ENCODE results near the gene SKIL.
"Not testable (repeated sequence)": the region's sequence is repeated elsewhere in the genome, so short reads cannot be mapped to it uniquely, and the experiment has no call there.

Gene SKIL

GRCh38 chr3:170324962-170325361, 32.6 kb upstream of the SKIL start:
- Histone ChIP-seq H3K9ac (ENCODE audit: insufficient read length) (no peak overlapping the region), H3K27ac (no peak overlapping the region), H3K36me3 (ENCODE audit: insufficient read depth, low read length) (no peaks in the 10 kb centered on the region), H3K4me3 (no peak overlapping the region), H3K9me3 (ENCODE audit: low read depth, low read length) (no peaks in the 10 kb centered on the region)
- TF ChIP-seq FOXP2 (optimal IDR thresholded peaks at IDR 0.05; ENCODE audit: control extremely low read depth, extremely low read length, insufficient read depth) = no peak
- TF ChIP-seq POLR2AphosphoS5 (IDR thresholded peaks at IDR 0.05; ENCODE audit: borderline replicate concordance, low read depth, low read length) = no peak
- TF ChIP-seq EZH2 (IDR thresholded peaks at IDR 0.05) = no peak
- DNase-seq (ENCODE audit: low read depth, low spot score) = no peak

DNA sequence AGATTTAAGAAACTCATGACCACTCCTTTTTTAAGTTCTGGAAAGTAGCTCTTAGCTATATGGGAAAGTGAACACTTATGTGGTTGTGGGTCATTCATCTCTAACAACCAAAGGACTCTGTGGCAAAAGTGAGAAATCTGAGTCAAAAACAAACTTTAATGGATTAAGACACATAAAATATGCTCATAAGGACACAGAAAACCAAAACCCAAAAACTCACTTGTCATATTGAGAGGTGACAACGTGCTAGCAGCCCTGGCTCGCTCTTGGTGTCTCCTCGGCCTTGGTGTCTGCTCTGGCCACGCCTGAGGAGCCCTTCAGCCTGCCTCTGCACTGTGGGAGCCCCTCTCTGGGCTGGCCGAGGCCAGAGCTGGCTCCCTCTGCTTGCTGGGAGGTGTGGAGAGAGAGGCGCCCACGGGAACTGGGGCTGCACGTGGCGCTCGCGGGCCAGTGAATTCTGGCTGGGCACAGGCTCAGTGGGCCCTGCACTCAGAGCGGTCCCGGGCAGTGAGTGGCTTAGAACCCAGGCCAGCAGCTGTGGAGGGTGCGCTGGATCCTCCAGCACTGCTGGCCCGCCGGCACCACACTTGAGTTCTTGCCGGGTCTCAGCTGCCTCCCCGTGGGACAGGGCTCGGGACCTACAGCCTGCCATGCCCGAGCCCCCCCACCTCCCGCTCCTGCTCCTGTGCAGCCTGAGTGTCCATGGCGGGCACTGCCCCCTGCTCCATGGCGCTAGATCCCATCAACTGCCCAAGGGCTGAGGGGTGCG, 30.3 kb upstream of the SKIL start:
- no peak for TF ChIP-seq POLR2AphosphoS5 (IDR thresholded peaks at IDR 0.05; ENCODE audit: borderline replicate concordance, low read depth, low read length)
- TF ChIP-seq EZH2 (IDR thresholded peaks at IDR 0.05) = no peak
- no peak for TF ChIP-seq FOXP2 (optimal IDR thresholded peaks at IDR 0.05; ENCODE audit: control extremely low read depth, extremely low read length, insufficient read depth)
- Histone ChIP-seq H3K9ac (ENCODE audit: insufficient read length) (no peak overlapping the region), H3K9me3 (ENCODE audit: low read depth, low read length) (no peaks in the 10 kb centered on the region), H3K36me3 (ENCODE audit: insufficient read depth, low read length) (no peaks in the 10 kb centered on the region), H3K4me3 (no peak overlapping the region), H3K27ac (no peak overlapping the region)
- DNase-seq (ENCODE audit: low read depth, low spot score) = no peak

- H3K4me3 ChIP-seq; DNase-seq (ENCODE audit: low read depth, low spot score); H3K36me3 ChIP-seq (ENCODE audit: insufficient read depth, low read length); H3K27ac ChIP-seq; H3K9me3 ChIP-seq (ENCODE audit: low read depth, low read length); H3K9ac ChIP-seq (ENCODE audit: insufficient read length): not testable (repeated sequence)
These were observed 29.5 kb upstream of the SKIL start for GRCh38 chr3:170327868-170328548.

- no peak overlapping the region for H3K27ac ChIP-seq
- no peaks in the 10 kb centered on the region for H3K36me3 ChIP-seq (ENCODE audit: insufficient read depth, low read length)
- no peak overlapping the region for H3K4me3 ChIP-seq
- TF ChIP-seq POLR2AphosphoS5 (IDR thresholded peaks at IDR 0.05; ENCODE audit: borderline replicate concordance, low read depth, low read length) (no peak), EZH2 (IDR thresholded peaks at IDR 0.05) (no peak), FOXP2 (optimal IDR thresholded peaks at IDR 0.05; ENCODE audit: control extremely low read depth, extremely low read length, insufficient read depth) (no peak)
- H3K9ac ChIP-seq (ENCODE audit: insufficient read length) = no peak overlapping the region
- no peak for DNase-seq (ENCODE audit: low read depth, low spot score)
- peaks cover 1% of the 10 kb centered on the region; the same call in 1 of the 2 replicates for H3K9me3 ChIP-seq (ENCODE audit: low read depth, low read length)
These were observed 27.1 kb upstream of the SKIL start for GRCh38 chr3:170330366-170330765.

DNA sequence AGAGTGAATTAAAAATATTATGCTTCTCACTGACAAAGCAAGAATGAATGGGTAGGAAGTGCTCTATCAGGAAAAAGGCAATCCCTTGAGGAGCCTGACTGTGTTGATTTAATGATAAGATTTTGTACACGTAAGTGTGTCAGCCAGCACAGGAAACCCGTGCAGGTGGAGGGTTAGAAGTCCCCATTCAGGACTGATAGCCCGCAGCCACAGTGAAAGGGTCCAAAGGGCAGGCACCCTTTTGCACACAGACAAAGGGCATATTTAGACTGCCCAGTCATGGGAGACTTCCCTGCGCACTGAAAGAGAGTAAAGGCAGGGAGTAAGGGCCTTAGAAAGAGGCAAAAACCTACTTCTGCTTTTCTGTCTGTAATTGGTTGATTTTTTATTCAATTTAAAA, 26.4 kb upstream of the SKIL start:
- DNase-seq (ENCODE audit: low read depth, low spot score) = no peak
- H3K9me3 ChIP-seq (ENCODE audit: low read depth, low read length) = peaks cover 3% of the 10 kb centered on the region; the same call in 1 of the 2 replicates
- no peak overlapping the region for H3K27ac ChIP-seq
- H3K4me3 ChIP-seq = no peak overlapping the region
- TF ChIP-seq EZH2 (IDR thresholded peaks at IDR 0.05) = no peak
- no peak for TF ChIP-seq FOXP2 (optimal IDR thresholded peaks at IDR 0.05; ENCODE audit: control extremely low read depth, extremely low read length, insufficient read depth)
- no peak for TF ChIP-seq POLR2AphosphoS5 (IDR thresholded peaks at IDR 0.05; ENCODE audit: borderline replicate concordance, low read depth, low read length)
- H3K9ac ChIP-seq (ENCODE audit: insufficient read length) = no peak overlapping the region
- H3K36me3 ChIP-seq (ENCODE audit: insufficient read depth, low read length) = no peaks in the 10 kb centered on the region

DNA sequence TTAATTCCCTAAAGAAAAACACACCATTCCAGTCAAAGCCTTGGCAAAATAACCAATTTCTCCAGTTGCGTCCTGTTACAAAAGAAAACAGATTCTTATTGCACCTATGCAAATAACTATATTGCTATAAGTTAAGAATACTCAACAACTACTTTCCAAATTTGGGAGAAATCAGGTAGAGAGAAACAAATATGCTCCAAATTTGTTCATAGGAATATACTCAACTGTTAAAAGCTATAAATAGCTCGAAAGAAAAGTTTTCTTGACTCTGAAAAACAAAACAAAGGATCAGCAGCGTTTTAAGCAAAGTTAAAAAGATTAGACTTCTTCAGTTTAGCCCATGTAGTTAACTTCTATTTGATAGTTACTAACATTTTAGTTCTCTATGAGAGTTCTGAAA, 20.1 kb upstream of the SKIL start:
- Histone ChIP-seq H3K36me3 (ENCODE audit: insufficient read depth, low read length) (no peaks in the 10 kb centered on the region), H3K4me3 (no peak overlapping the region)
- no peak for DNase-seq (ENCODE audit: low read depth, low spot score)

DNA sequence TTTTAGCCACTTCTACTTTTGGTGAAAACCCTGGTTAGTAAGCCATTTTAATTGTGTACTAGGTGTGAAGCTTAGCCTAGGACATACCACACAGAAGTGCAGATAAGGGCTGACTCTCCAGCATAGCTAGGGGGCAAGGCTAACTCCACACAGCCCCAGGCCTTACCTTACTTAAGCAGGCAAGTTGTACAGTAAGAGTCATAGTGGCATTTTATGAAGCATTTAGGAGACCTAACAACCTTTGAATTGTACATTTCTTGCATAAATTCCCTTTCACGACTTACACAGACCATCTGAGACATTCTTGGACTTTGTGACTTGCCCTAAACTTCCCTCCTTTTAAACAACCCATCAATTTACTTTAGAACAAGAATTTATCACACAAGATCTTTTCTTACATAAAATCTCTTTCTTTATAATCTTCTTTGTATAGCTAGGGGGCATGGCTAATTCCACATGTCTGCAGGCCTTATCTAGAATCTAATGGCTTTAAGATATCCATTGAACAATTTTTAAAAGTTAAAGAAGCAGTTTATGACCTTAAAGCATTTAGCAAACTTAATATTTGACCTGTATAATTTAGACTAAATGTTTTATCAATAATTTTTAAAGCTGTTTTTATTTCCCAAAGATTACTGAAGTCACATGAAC, 18.7 kb upstream of the SKIL start:
- no peak for DNase-seq (ENCODE audit: low read depth, low spot score)
- TF ChIP-seq FOXP2 (optimal IDR thresholded peaks at IDR 0.05; ENCODE audit: control extremely low read depth, extremely low read length, insufficient read depth) (no peak), POLR2AphosphoS5 (IDR thresholded peaks at IDR 0.05; ENCODE audit: borderline replicate concordance, low read depth, low read length) (no peak), EZH2 (IDR thresholded peaks at IDR 0.05) (no peak)
- no peak overlapping the region for H3K9ac ChIP-seq (ENCODE audit: insufficient read length)
- peaks cover 3% of the 10 kb centered on the region; the same call in 1 of the 2 replicates for H3K9me3 ChIP-seq (ENCODE audit: low read depth, low read length)
- no peaks in the 10 kb centered on the region for H3K36me3 ChIP-seq (ENCODE audit: insufficient read depth, low read length)
- no peak overlapping the region for H3K27ac ChIP-seq
- H3K4me3 ChIP-seq = no peak overlapping the region

More for the DNA sequence above, 20.1 kb upstream of the SKIL start:
- Histone ChIP-seq H3K9me3 (ENCODE audit: low read depth, low read length) (peaks cover 3% of the 10 kb centered on the region; the same call in 1 of the 2 replicates), H3K9ac (ENCODE audit: insufficient read length) (no peak overlapping the region), H3K27ac (no peak overlapping the region)
- TF ChIP-seq POLR2AphosphoS5 (IDR thresholded peaks at IDR 0.05; ENCODE audit: borderline replicate concordance, low read depth, low read length) (no peak), EZH2 (IDR thresholded peaks at IDR 0.05) (no peak), FOXP2 (optimal IDR thresholded peaks at IDR 0.05; ENCODE audit: control extremely low read depth, extremely low read length, insufficient read depth) (no peak)

DNA sequence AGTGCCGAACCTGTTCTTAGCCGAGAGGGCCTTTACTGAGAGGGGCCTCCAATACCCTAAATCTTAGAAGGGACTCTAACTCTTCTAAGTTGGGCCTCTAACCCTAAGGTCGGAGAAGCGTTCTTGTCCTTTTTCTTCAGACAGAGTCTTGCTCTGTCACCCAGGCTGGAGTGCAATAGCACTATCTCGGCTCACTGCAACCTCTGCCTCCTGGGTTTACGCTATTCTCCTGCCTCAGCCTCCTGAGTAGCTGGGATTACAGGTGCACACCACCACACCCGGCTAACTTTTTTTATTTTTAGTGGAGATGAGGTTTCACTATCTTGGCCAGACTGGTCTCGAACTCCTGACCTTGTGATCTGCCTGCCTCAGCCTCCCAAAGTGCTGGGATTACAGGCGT, 15.2 kb upstream of the SKIL start:
- DNase-seq (ENCODE audit: low read depth, low spot score); H3K36me3 ChIP-seq (ENCODE audit: insufficient read depth, low read length); H3K4me3 ChIP-seq; H3K9me3 ChIP-seq (ENCODE audit: low read depth, low read length); H3K9ac ChIP-seq (ENCODE audit: insufficient read length); H3K27ac ChIP-seq: not testable (repeated sequence)

DNA sequence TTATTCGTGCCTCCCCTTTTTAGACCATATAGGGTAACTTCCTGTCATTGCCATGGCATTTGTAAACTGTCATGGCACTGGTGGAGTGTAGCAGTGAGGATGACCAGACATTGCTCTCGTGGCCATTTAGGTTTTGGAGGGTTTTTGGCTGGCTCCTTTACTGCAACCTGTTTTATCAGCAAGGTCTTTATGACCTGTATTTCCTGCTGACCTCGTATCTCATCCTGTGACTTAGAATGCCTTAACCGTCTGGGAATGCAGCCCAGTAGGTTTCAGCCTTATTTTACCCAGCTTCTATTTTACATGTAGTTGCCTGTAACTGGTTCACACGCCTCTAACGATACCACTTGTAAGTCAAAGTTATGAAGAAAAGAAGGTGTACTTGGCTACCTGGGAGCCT, 13.7 kb upstream of the SKIL start:
- not testable (repeated sequence) for H3K27ac ChIP-seq; H3K36me3 ChIP-seq (ENCODE audit: insufficient read depth, low read length); H3K9ac ChIP-seq (ENCODE audit: insufficient read length); DNase-seq (ENCODE audit: low read depth, low spot score); H3K9me3 ChIP-seq (ENCODE audit: low read depth, low read length); H3K4me3 ChIP-seq

Measured in SK-N-MC (cell line).